HepG2 (cell line): Measurements from ENCODE around the gene TECPR1. TPM values are rescaled to one million over a fixed set of nuclear protein-coding genes. Genes with fewer than 3 reads are reported as not detected.
A peak's percentile ranks its signal among the peaks of the same experiment; 100 is the strongest.

ENCODE experiments used
- AGO2 ChIP-seq: fragments of 200-400 bp; formaldehyde crosslinking; optimal IDR thresholded peaks from 2 replicates; pipeline ENCODE3; 2017; ENCODE audit warnings: mild to moderate bottlenecking, low read depth, low read length, moderate library complexity
- DZIP1 ChIP-seq: sonication (generic); formaldehyde crosslinking; IDR thresholded peaks from 2 replicates; pipeline ENCODE4 v1.5.0; 2020; ENCODE audit warnings: mild to moderate bottlenecking, missing genetic modification reagents
- ELK4 ChIP-seq: sonication (generic); formaldehyde crosslinking; IDR thresholded peaks from 2 replicates; pipeline ENCODE4 v1.9.0; 2021; ENCODE audit warnings: missing genetic modification reagents, borderline replicate concordance
- ETV6 ChIP-seq: sonication (generic); formaldehyde crosslinking; conservative IDR thresholded peaks from 2 replicates; pipeline ENCODE4 v1.4.0; 2020; ENCODE audit warnings: missing genetic modification reagents
- EZH2 ChIP-seq: conservative IDR thresholded peaks from 2 replicates; pipeline ENCODE4 v1.6.1; 2012; ENCODE audit warnings: mild to moderate bottlenecking, low read depth, low read length, moderate library complexity
- FOSL1 ChIP-seq: sonication (generic); formaldehyde crosslinking; IDR thresholded peaks from 2 replicates; pipeline ENCODE4 v1.9.0; 2021; ENCODE audit warnings: missing genetic modification reagents, borderline replicate concordance
- FOXA1 ChIP-seq, 2 experiments: fragments of 450-650 bp in 1 of 2; sonication (generic) in 1 of 2; formaldehyde crosslinking in 1 of 2; IDR thresholded peaks; 2 replicates each; pipeline versions ENCODE4 v1.4.0 to v1.6.1; 2016 to 2020; ENCODE audit warnings: missing genetic modification reagents in 1 of 2
- HIVEP1 ChIP-seq: sonication (generic); formaldehyde crosslinking; IDR thresholded peaks from 2 replicates; pipeline ENCODE4 v1.4.0; 2020; ENCODE audit warnings: mild to moderate bottlenecking, missing genetic modification reagents
- HOXA3 ChIP-seq: sonication (generic); formaldehyde crosslinking; IDR thresholded peaks from 2 replicates; pipeline ENCODE4 v1.5.0; 2020; ENCODE audit warnings: missing genetic modification reagents
- MAZ ChIP-seq, 2 experiments: sonication (generic) in 1 of 2; formaldehyde crosslinking in 1 of 2; IDR thresholded peaks; 2 replicates each; pipeline versions ENCODE4 v1.5.0 to v1.6.1; 2012 to 2020; ENCODE audit warnings: low read depth in 2 of 2, mild to moderate bottlenecking in 2 of 2, borderline replicate concordance in 1 of 2, improper control_type of control experiment in 1 of 2, low read length in 1 of 2, missing genetic modification reagents in 1 of 2, moderate library complexity in 1 of 2
- NCOA1 ChIP-seq: sonication (generic); formaldehyde crosslinking; IDR thresholded peaks from 2 replicates; pipeline ENCODE4 v1.9.0; 2021; ENCODE audit warnings: missing genetic modification reagents
- SIN3A ChIP-seq: IDR thresholded peaks from 2 replicates; pipeline ENCODE4 v1.6.1; 2011; ENCODE audit warnings: low read depth, mild to moderate bottlenecking, control low read depth, low read length, borderline replicate concordance
- SYNCRIP ChIP-seq: fragments of 200-400 bp; formaldehyde crosslinking; IDR thresholded peaks from 2 replicates; pipeline ENCODE4 v1.6.1; 2018; ENCODE audit warnings: mild to moderate bottlenecking, low read depth, low read length; ENCODE audit not compliant: insufficient read depth
- TBP ChIP-seq: sonication (generic); formaldehyde crosslinking; IDR thresholded peaks from 2 replicates; pipeline ENCODE4 v1.5.0; 2020; ENCODE audit warnings: missing genetic modification reagents
- TBX2 ChIP-seq: sonication (generic); formaldehyde crosslinking; IDR thresholded peaks from 2 replicates; pipeline ENCODE4 v1.5.0; 2020; ENCODE audit warnings: missing genetic modification reagents, mild to moderate bottlenecking, borderline replicate concordance
- ZMAT3 ChIP-seq: sonication (generic); formaldehyde crosslinking; conservative IDR thresholded peaks from 2 replicates; pipeline ENCODE4 v1.7.0; 2021; ENCODE audit warnings: missing genetic modification reagents
- ZNF710 ChIP-seq: sonication (generic); formaldehyde crosslinking; IDR thresholded peaks from 2 replicates; pipeline ENCODE4 v1.5.0; 2020; ENCODE audit warnings: mild to moderate bottlenecking, missing genetic modification reagents, borderline replicate concordance
- ZNF770 ChIP-seq: sonication (generic); formaldehyde crosslinking; IDR thresholded peaks from 2 replicates; pipeline ENCODE4 v1.5.0; 2020; ENCODE audit warnings: mild to moderate bottlenecking, missing genetic modification reagents
- polyA plus RNA-seq, 8 experiments: library from polyadenylated mRNA; depleted of rRNA in 3 of 8; stranded (reverse) in 7 of 8; unstranded in 1 of 8; fragments of >200 nt; fragmentation: Illumina TruSeq in 4 of 8; extraction: Trizol in 4 of 8; gene quantifications; 2 replicates each; pipeline versions ENCODE4 v1.2.1 to v1.2.3, GENCODE V29; 2011 to 2016; ENCODE audit warnings: low read depth in 4 of 8, missing spikeins in 1 of 8, mixed read lengths in 1 of 8; ENCODE audit not compliant: insufficient read depth in 1 of 8
- total RNA-seq, 5 experiments: library from RNA; depleted of rRNA; stranded (reverse); fragments of >200 nt; fragmentation: Illumina TruSeq; extraction: Trizol; gene quantifications; 2 replicates each; pipeline ENCODE4 v1.2.3, GENCODE V29; 2016; ENCODE audit warnings: low read depth in 1 of 5

TECPR1 gene
- total and polyA plus RNA-seq, 2 of the 13 experiments (the other 11 are each of a cell fraction or from before 2014, with no cell fraction given) = 2.3 to 6.3 TPM

- TF ChIP-seq AGO2 = peak; percentile 7
- peak; percentile 5; the same call in 1 of the 2 replicates for TF ChIP-seq ZNF710
- TF ChIP-seq ETV6 = no peak; the same call in 1 of the 2 replicates
- peak; percentile 82 for TF ChIP-seq TBX2 (CRISPR knock-in tag)
- peak; percentile 58; the same call in 1 of the 2 replicates for TF ChIP-seq MAZ (IDR thresholded peaks at IDR 0.05; ENCODE audit: borderline replicate concordance, low read depth, low read length)
- TF ChIP-seq MAZ (CRISPR knock-in tag; IDR thresholded peaks at IDR 0.05; ENCODE audit: low read depth) = peak; percentile 85
- TF ChIP-seq NCOA1 (CRISPR knock-in tag) = 0 out of 2 replicates have a peak, but pooled peaks have one; percentile 50
- no peak for TF ChIP-seq EZH2
- TF ChIP-seq SYNCRIP = no peak
- TF ChIP-seq DZIP1 (CRISPR knock-in tag) = no peak
- TF ChIP-seq ZMAT3 (CRISPR knock-in tag) = peak; percentile 92
- peak; percentile 67; the same call in 1 of the 2 replicates for TF ChIP-seq HIVEP1 (CRISPR knock-in tag)
- TF ChIP-seq ELK4 (CRISPR knock-in tag) = peak; percentile 52; the same call in 1 of the 2 replicates
- no peak for TF ChIP-seq FOSL1 (CRISPR knock-in tag)
- TF ChIP-seq ZNF770 (CRISPR knock-in tag) = peak; percentile 59
- TF ChIP-seq SIN3A = 0 out of 2 replicates have a peak, but pooled peaks have one; percentile 18
- peak; percentile 76 for TF ChIP-seq HOXA3 (CRISPR knock-in tag)
- TF ChIP-seq TBP = no peak
- TF ChIP-seq FOXA1 (IDR thresholded peaks at IDR 0.05) = no peak
- TF ChIP-seq FOXA1 (CRISPR knock-in tag; IDR thresholded peaks at IDR 0.05) = no peak
These were observed at the start of gene TECPR1 (continued) for GRCh38 chr7:98251601-98252424.
